PC-3 (cell line): ENCODE data around the gene PABPN1.

Experiments used
- EZH2 ChIP-seq: fragments of 300-600 bp; sonication (generic); IDR thresholded peaks from one replicate; pipeline ENCODE4 v1.6.1; 2017; ENCODE audit warnings: antibody characterized with exemption, mild to moderate bottlenecking, low read length; ENCODE audit not compliant: unreplicated experiment
- EZH2phosphoT487 ChIP-seq: fragments of 300-600 bp; sonication (generic); IDR thresholded peaks from 2 replicates; pipeline ENCODE4 v1.6.1; 2018; ENCODE audit warnings: mild to moderate bottlenecking, antibody characterized with exemption, low read length, borderline replicate concordance
- TF ChIP-seq, protein P1 (sequence below): fragments of 300-600 bp; sonication (generic); conservative IDR thresholded peaks from 2 replicates; pipeline ENCODE4 v1.5.1; 2017; ENCODE audit warnings: antibody characterized with exemption, low read depth, mild to moderate bottlenecking, low read length

DNA sequence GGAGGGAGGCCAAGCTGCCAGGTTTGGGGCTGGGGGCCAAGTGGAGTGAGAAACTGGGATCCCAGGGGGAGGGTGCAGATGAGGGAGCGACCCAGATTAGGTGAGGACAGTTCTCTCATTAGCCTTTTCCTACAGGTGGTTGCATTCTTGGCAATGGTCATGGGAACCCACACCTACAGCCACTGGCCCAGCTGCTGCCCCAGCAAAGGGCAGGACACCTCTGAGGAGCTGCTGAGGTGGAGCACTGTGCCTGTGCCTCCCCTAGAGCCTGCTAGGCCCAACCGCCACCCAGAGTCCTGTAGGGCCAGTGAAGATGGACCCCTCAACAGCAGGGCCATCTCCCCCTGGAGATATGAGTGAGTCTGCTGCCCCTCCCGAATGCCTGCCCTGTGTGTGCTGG, 51.8 kb downstream of the PABPN1 start:
- TF ChIP-seq, protein P1, sequence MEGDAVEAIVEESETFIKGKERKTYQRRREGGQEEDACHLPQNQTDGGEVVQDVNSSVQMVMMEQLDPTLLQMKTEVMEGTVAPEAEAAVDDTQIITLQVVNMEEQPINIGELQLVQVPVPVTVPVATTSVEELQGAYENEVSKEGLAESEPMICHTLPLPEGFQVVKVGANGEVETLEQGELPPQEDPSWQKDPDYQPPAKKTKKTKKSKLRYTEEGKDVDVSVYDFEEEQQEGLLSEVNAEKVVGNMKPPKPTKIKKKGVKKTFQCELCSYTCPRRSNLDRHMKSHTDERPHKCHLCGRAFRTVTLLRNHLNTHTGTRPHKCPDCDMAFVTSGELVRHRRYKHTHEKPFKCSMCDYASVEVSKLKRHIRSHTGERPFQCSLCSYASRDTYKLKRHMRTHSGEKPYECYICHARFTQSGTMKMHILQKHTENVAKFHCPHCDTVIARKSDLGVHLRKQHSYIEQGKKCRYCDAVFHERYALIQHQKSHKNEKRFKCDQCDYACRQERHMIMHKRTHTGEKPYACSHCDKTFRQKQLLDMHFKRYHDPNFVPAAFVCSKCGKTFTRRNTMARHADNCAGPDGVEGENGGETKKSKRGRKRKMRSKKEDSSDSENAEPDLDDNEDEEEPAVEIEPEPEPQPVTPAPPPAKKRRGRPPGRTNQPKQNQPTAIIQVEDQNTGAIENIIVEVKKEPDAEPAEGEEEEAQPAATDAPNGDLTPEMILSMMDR = no peak
- no peak for TF ChIP-seq EZH2
- no peak for TF ChIP-seq EZH2phosphoT487
